ENCODE measurements around the gene CD101. TPM values are rescaled to one million over a fixed set of nuclear protein-coding genes. Genes with fewer than 3 reads are reported as not detected.

CD101 gene
- total and polyA plus RNA-seq, 2 experiments from 2014 or later = 1.2 to 1.3 TPM

GRCh38 chr1:117029685-117030084 lies 28.1 kb downstream of the CD101 start:
- Mint-ChIP-seq H3K4me1 (peaks cover 2% of the 10 kb centered on the region; the same call in 1 of the 3 replicates), H3K4me3 (no peak overlapping the region), H3K9me3 (no peaks in the 10 kb centered on the region; the same call in 2 of the 3 replicates), H3K27me3 (ENCODE audit: insufficient read depth, low read depth, poor library complexity) (no peaks in the 10 kb centered on the region), H3K27ac (no peak overlapping the region), H3K36me3 (ENCODE audit: low read depth) (no peaks in the 10 kb centered on the region)
- Histone ChIP-seq H3K36me3 (ENCODE audit: insufficient read depth) (no peaks in the 10 kb centered on the region), H4K20me1 (replicated peaks; ENCODE audit: insufficient read depth) (no peaks in the 10 kb centered on the region), H3K27me3 (ENCODE audit: insufficient read depth) (no peaks in the 10 kb centered on the region), H3K4me1 (ENCODE audit: insufficient read depth) (no peaks in the 10 kb centered on the region), H3K79me2 (replicated peaks; ENCODE audit: insufficient read depth) (no peaks in the 10 kb centered on the region), H3K4me2 (no peak overlapping the region), H3F3A (replicated peaks; ENCODE audit: low read depth) (no peaks in the 10 kb centered on the region), H3K9me2 (ENCODE audit: insufficient read depth) (no peaks in the 10 kb centered on the region), H2AFZ (no peak overlapping the region), H3K4me3 (no peak overlapping the region), H3K27ac (ENCODE audit: low read depth) (no peak overlapping the region)
- no peak for DNase-seq (ENCODE audit: low spot score)
- no peak for ATAC-seq
- TF ChIP-seq ZNF331 (CRISPR knock-in tag; IDR thresholded peaks at IDR 0.05; ENCODE audit: low read depth) (no peak), NANOG (IDR thresholded peaks at IDR 0.05; ENCODE audit: borderline replicate concordance) (no peak), REST (IDR thresholded peaks at IDR 0.05; ENCODE audit: unreplicated experiment) (no peak), CREB1 (CRISPR knock-in tag; IDR thresholded peaks at IDR 0.05; ENCODE audit: low read depth) (no peak), CTCF (conservative IDR thresholded peaks at IDR 0.05; ENCODE audit: low read depth in 2 of 2) (no peak), ZNF114 (CRISPR knock-in tag; IDR thresholded peaks at IDR 0.05) (no peak), POLR2AphosphoS5 (IDR thresholded peaks at IDR 0.05; ENCODE audit: low read depth) (no peak), EZH2 (IDR thresholded peaks at IDR 0.05; ENCODE audit: low read depth, unreplicated experiment) (no peak), EZH2phosphoT487 (IDR thresholded peaks at IDR 0.05; ENCODE audit: unreplicated experiment) (no peak), STAT1 (IDR thresholded peaks at IDR 0.05; ENCODE audit: unreplicated experiment) (no peak), JUNB (IDR thresholded peaks at IDR 0.05; ENCODE audit: unreplicated experiment) (no peak), ZNF462 (CRISPR knock-in tag; IDR thresholded peaks at IDR 0.05) (no peak), ETS1 (IDR thresholded peaks at IDR 0.05) (no peak)

Data from GM23338 (cell line).